ENCODE results near the gene NELL1. TPM values are rescaled to one million over a fixed set of nuclear protein-coding genes. Genes with fewer than 3 reads are reported as not detected.

Gene NELL1
- total and polyA plus RNA-seq, 2 donors (not counting 3 experiments of a cell fraction or from before 2014, with no cell fraction given): not detected

DNA sequence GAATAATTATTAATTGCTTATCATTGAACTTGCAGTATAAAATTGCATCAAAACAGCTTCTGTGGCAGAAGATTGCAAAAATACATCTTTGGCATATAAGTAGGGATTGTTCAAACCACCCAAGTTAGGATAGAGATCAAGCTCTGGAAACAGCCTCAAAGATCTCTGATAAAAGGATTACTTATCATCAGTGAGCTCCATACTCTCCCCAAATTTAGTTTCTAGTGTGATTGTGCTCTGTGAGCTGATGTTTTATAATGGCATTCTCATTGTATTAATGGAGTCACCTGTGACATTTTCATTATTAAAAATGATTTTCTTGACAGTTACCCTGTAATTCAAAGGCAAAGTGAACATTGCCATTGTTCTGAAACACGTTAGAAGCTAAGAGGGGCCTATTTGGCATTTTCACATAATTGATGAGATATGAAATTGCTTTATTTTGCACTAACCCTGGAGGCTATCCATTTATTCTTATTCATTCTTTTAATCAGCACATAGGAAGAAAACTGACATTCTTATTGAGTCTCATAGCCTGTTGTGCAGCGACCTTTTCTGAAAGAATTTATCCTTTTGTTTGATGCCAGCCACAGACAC lies 897.2 kb downstream of the NELL1 start:
- Histone ChIP-seq H3K4me2 (ENCODE audit: insufficient read depth, low read length) (no peak overlapping the region), H4K20me1 (replicated peaks; ENCODE audit: control insufficient read depth, extremely low read depth, insufficient read depth, low read length) (no peaks in the 10 kb centered on the region), H3K27me3 (ENCODE audit: control insufficient read depth in 2 of 2, insufficient read depth in 2 of 2, low read length in 2 of 2) (no peaks in the 10 kb centered on the region), H3K79me2 (ENCODE audit: control insufficient read depth, insufficient read depth, low read length) (no peaks in the 10 kb centered on the region), H3K9me3 (replicated peaks; ENCODE audit: control insufficient read depth, insufficient read depth, low read length) (peaks cover 2% of the 10 kb centered on the region), H3K36me3 (ENCODE audit: control insufficient read depth in 2 of 2, extremely low read depth in 1 of 2, insufficient read depth in 2 of 2, low read length in 2 of 2) (no peaks in the 10 kb centered on the region), H3K4me3 (replicated peaks in 1 of 3; ENCODE audit: insufficient read depth in 1 of 3, low read depth in 1 of 3, low read length in 3 of 3) (no peak overlapping the region), H2AFZ (ENCODE audit: low read depth, low read length) (no peak overlapping the region), H3K27ac (ENCODE audit: insufficient read depth, low read depth, low read length) (no peak overlapping the region), H3K4me1 (ENCODE audit: control insufficient read depth, extremely low read depth, insufficient read depth, low read length) (no peaks in the 10 kb centered on the region), H3K9ac (replicated peaks; ENCODE audit: extremely low read depth, insufficient read depth, low read length) (no peak overlapping the region), H3K9me1 (replicated peaks; ENCODE audit: control insufficient read depth, extremely low read depth, insufficient read depth, low read length) (no peaks in the 10 kb centered on the region)
- TF ChIP-seq MYC (IDR thresholded peaks at IDR 0.05; ENCODE audit: low read depth, low read length): no peak
- TF ChIP-seq POLR2AphosphoS5 (IDR thresholded peaks at IDR 0.05; ENCODE audit: insufficient read depth, low read depth, low read length): no peak
- CTCF ChIA-PET: no interaction called here
- dilution Hi-C loops (cut with MboI; ENCODE audit: extremely low pct_ligation_motif_present, low sequenced_read_pairs) (no loop called here), intact Hi-C loops (cut with micrococcal nuclease) (no loop called here)
- no TSS peak for BruUV-seq (replicated peaks)
- no peak for DNase-seq (ENCODE audit: low read depth, low spot score)
- no peak for FAIRE-seq
- POLR2A ChIA-PET: no interaction called here

DNA sequence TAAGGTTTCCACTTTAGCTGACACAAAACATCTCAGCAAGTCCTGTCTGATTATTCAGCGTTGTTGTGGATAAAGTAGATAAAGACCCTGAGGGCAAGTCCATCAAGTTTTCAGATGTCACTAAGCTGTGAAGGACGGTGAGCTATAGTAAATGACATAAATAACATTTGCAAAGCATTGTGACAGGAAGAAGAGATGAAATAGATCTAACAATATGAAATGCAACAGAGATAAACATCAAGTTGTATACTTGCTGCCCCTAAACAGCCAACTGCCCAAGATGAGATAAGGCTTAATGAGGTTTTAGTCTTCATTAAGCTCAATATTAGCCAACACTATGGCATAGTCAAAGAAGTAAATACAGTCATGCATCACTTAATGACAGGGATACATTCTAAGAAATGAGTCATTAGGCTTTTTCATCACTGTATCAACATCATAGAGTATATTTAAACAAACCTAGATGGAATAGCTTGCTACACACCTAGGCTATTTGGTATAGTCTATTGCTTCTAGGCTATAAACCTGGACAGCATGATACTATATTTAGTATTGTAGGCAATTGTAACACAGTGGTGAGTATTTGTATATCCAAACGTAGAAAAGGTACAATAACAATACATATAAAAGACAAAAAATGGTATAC lies 898.4 kb downstream of the NELL1 start:
- H3K4me2 ChIP-seq (ENCODE audit: insufficient read depth, low read length): no peak overlapping the region
- no peaks in the 10 kb centered on the region for H3K9me1 ChIP-seq (replicated peaks; ENCODE audit: control insufficient read depth, extremely low read depth, insufficient read depth, low read length)
- intact Hi-C loops (cut with micrococcal nuclease) (no loop called here), dilution Hi-C loops (cut with MboI; ENCODE audit: extremely low pct_ligation_motif_present, low sequenced_read_pairs) (no loop called here)
- no peak overlapping the region for H3K9ac ChIP-seq (replicated peaks; ENCODE audit: extremely low read depth, insufficient read depth, low read length)
- peaks cover 2% of the 10 kb centered on the region for H3K9me3 ChIP-seq (replicated peaks; ENCODE audit: control insufficient read depth, insufficient read depth, low read length)
- H3K4me1 ChIP-seq (ENCODE audit: control insufficient read depth, extremely low read depth, insufficient read depth, low read length): no peaks in the 10 kb centered on the region
- FAIRE-seq: no peak
- no peaks in the 10 kb centered on the region for H3K79me2 ChIP-seq (ENCODE audit: control insufficient read depth, insufficient read depth, low read length)
- BruUV-seq (replicated peaks): no TSS peak
- H3K27me3 ChIP-seq (ENCODE audit: control insufficient read depth in 2 of 2, insufficient read depth in 2 of 2, low read length in 2 of 2): no peaks in the 10 kb centered on the region
- no peaks in the 10 kb centered on the region for H3K36me3 ChIP-seq (ENCODE audit: control insufficient read depth in 2 of 2, extremely low read depth in 1 of 2, insufficient read depth in 2 of 2, low read length in 2 of 2)
- DNase-seq (ENCODE audit: low read depth, low spot score): no peak
- POLR2A ChIA-PET: no interaction called here
- no peaks in the 10 kb centered on the region for H4K20me1 ChIP-seq (replicated peaks; ENCODE audit: control insufficient read depth, extremely low read depth, insufficient read depth, low read length)
- H2AFZ ChIP-seq (ENCODE audit: low read depth, low read length): no peak overlapping the region
- CTCF ChIA-PET: no interaction called here
- TF ChIP-seq GATA2 (IDR thresholded peaks at IDR 0.05; ENCODE audit: insufficient read depth, insufficient read length, low read depth, low read length) (no peak), POLR2AphosphoS5 (IDR thresholded peaks at IDR 0.05; ENCODE audit: insufficient read depth, low read depth, low read length) (no peak), POLR2A (IDR thresholded peaks at IDR 0.05; ENCODE audit: low read depth, low read length) (no peak), FOS (IDR thresholded peaks at IDR 0.05; ENCODE audit: borderline replicate concordance, insufficient read depth, low read length) (no peak), MYC (IDR thresholded peaks at IDR 0.05; ENCODE audit: low read depth, low read length) (no peak), EZH2 (IDR thresholded peaks at IDR 0.05; ENCODE audit: borderline replicate concordance, low read depth, low read length, severe bottlenecking) (no peak), JUN (IDR thresholded peaks at IDR 0.05; ENCODE audit: borderline replicate concordance, insufficient read depth, insufficient read length, low read depth) (no peak)
- TF ChIP-seq, protein P1, sequence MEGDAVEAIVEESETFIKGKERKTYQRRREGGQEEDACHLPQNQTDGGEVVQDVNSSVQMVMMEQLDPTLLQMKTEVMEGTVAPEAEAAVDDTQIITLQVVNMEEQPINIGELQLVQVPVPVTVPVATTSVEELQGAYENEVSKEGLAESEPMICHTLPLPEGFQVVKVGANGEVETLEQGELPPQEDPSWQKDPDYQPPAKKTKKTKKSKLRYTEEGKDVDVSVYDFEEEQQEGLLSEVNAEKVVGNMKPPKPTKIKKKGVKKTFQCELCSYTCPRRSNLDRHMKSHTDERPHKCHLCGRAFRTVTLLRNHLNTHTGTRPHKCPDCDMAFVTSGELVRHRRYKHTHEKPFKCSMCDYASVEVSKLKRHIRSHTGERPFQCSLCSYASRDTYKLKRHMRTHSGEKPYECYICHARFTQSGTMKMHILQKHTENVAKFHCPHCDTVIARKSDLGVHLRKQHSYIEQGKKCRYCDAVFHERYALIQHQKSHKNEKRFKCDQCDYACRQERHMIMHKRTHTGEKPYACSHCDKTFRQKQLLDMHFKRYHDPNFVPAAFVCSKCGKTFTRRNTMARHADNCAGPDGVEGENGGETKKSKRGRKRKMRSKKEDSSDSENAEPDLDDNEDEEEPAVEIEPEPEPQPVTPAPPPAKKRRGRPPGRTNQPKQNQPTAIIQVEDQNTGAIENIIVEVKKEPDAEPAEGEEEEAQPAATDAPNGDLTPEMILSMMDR (IDR thresholded peaks at IDR 0.05; ENCODE audit: extremely low read depth in 1 of 2, insufficient read depth in 1 of 2, low read depth in 1 of 2, low read length in 2 of 2): no peak
- TF ChIP-seq, protein P2, sequence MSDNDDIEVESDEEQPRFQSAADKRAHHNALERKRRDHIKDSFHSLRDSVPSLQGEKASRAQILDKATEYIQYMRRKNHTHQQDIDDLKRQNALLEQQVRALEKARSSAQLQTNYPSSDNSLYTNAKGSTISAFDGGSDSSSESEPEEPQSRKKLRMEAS (IDR thresholded peaks at IDR 0.05; ENCODE audit: insufficient read depth, insufficient read length): no peak
- H3K27ac ChIP-seq (ENCODE audit: insufficient read depth, low read depth, low read length): no peak overlapping the region
- no peak overlapping the region for H3K4me3 ChIP-seq (replicated peaks in 1 of 3; ENCODE audit: insufficient read depth in 1 of 3, low read depth in 1 of 3, low read length in 3 of 3)

All from endothelial cell of umbilical vein (primary cell).